Posterior vena cava (tissue), 2 donors: ENCODE data around the gene TLCD3B. TPM values are rescaled to one million over a fixed set of nuclear protein-coding genes. Genes with fewer than 3 reads are reported as not detected.

ENCODE experiments used
- DNase-seq: peaks from one replicate; pipeline ENCODE4 v3.0.0-alpha.2; 2020; ENCODE audit warnings: low spot score
- intact Hi-C, 2 donors: fragments of 100-400 bp; cut with DNase I; formaldehyde crosslinking; loops; one replicate each; pipeline versions ENCODE4 v1.14.1 to v1.14.2; 2022 to 2023
- total RNA-seq, 2 donors: library from RNA; stranded (reverse); fragmentation: NEBNext Ultra II Directional; extraction: Animal tissue kit (Norgen Biotek cat#: 25700); gene quantifications; one replicate each; pipeline ENCODE4 v1.2.1, GENCODE V29; 2021
- donor health status: DM: yes; HTN: yes; CAD: no.
- donor health status: DM: yes; HTN: yes; CAD: no.

TLCD3B gene
- total RNA-seq, 2 donors from 2014 or later, result not detected

DNA sequence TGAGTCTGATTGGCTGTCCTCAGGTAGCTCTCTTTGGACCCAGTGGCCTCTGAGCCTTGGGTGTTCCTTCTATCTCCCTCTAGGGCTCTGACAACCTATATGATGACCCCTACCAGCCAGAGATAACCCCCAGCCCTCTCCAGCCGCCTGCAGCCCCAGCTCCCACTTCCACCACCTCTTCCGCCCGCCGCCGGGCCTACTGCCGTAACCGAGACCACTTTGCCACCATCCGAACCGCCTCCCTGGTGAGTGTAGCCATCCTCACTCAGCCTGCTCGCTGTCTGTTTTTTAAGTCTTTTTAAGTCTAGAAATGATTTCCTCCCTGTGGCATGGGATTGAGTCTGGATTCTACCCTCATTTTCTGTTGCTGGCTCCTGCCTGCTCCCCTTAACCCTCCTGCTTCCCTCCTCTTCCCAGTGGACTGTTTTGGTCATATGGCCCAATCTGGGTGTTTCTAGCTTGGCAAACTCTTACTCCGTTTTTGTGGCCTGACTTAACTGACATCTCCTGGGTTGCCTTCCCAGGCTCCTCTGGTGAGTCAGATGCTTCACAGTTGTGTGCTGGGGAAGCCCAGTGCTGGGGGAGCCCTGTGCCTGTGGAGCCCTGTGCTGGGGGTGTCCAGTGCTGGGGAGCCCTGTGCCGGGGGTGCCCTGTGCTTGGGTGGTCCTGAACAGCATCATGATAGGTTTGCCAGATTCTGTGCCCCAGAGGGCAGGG, 47.5 kb downstream of the TLCD3B start:
- DNase-seq, result peak; percentile 67
- intact Hi-C loops, result no loop called here

DNA sequence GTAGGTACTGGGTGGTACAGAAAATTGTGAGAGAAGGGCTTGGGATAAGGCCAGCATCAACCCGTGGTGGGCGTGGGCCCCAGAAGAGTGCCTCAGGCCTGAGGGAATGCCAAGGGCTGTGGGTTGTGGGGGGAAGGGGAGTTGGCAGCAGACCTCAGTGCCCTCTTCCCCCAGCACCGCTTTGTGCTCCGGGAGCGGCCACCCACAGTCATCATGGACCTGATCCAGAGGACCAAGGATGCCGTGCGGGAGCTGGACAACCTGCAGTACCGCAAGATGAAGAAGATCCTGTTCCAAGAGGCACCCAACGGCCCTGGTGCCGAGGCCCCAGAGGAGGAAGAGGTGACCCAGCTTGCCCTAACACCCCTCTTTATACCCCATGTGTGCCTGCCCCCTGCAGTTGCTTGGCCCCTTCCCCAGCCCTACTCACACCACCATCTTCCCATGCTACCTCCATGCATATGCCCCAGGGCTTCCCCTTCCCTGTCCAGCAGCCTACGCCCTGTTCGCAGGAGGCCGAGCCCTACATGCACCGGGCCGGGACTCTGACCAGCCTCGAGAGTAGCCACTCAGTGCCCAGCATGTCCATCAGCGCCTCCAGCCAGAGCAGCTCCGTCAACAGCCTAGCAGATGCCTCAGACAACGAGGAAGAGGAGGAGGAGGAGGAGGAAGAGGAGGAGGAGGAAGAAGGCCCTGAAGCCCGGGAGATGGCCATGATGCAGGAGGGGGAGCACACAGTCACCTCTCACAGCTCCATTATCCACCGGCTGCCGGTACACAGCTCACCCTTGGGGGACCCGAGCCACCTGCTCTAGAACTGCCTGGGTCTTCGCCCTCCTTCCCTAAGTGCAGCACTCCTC, 48.3 kb downstream of the TLCD3B start:
- intact Hi-C loops, result no loop called here
- peak; percentile 59 for DNase-seq

DNA sequence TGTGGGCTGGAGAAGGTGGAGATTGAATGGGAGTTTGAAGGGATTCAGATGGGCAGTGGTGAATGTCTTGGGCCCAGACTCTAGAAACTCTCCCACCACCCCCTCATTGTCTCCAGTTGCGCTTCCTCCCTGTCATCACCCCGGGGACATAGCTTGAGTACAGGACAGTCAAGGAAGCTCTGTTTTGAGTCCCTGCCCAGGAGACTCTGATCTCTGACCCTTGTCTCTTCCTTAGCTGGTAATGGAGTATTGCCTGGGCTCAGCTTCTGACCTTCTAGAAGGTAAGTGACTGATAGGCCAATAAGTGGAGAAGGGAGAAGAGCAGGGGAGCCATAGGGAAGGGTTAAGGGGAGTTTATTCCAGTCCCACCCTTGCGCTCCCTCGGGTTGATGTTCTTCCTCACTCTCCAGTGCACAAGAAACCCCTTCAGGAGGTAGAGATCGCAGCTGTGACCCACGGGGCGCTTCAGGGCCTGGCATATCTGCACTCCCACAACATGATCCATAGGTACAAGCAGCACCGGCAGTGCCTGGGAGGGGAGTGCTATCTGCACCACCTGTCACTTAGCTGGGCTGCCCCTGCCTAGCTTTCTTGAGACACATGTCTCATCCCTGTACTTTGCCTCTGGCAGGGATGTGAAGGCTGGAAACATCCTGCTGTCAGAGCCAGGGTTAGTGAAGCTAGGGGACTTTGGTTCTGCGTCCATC, 52.4 kb downstream of the TLCD3B start:
- DNase-seq, result peak; percentile 66
- intact Hi-C loops, result no loop called here

DNA sequence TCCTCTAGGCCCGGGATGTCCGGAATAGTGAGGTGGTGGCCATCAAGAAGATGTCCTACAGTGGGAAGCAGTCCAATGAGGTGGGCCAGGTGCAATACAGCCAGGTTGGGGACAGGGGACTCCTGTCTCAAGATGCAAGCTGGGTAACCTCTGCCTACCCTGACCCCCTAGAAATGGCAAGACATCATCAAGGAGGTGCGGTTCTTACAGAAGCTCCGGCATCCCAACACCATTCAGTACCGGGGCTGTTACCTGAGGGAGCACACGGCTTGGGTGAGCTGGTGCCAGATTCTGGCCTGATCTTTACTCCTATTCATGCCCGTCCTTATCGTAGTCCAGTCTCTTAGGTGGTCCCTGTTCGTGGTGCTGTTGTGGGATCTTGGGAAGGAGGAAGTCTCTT, 53.0 kb downstream of the TLCD3B start:
- intact Hi-C loops, result no loop called here
- peak; percentile 59 for DNase-seq

DNA sequence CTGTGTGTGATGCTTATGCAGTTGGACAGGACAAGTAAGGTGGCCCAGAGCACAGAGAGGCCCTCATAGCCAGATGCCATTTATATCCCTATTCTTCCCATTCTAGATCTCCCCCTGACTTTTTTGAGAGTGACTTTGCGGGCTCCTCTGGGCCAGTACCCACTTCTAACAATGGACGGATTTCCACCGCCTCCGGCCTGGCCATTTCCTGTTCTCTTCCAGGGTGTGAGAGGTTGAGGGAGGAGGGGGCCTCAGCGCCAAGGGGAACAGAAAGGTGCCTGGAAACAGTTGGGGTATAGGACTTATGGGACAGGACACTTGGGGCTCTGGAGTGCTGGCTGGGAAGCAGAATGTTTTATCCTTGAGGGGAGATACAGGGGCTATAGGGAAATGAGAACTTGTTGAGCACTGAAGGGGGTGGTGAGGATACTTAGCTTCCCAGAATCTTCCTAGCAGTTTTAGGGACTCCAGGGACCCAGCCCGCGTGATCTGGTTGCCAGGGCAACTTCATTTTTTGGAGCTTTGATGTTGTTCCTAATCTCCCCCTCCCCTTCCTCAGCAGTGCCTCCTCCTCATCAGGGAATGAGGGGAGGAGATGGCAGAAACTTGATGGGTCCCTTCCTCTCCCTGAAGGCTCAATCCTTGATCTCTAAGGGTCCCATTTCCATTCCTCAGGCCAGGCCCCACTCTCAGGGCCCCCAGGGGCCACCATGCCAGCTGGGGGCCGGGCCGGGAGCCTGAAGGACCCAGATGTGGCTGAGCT, 53.8 kb downstream of the TLCD3B start:
- intact Hi-C loops, result no loop called here
- peak; percentile 76 for DNase-seq

DNA sequence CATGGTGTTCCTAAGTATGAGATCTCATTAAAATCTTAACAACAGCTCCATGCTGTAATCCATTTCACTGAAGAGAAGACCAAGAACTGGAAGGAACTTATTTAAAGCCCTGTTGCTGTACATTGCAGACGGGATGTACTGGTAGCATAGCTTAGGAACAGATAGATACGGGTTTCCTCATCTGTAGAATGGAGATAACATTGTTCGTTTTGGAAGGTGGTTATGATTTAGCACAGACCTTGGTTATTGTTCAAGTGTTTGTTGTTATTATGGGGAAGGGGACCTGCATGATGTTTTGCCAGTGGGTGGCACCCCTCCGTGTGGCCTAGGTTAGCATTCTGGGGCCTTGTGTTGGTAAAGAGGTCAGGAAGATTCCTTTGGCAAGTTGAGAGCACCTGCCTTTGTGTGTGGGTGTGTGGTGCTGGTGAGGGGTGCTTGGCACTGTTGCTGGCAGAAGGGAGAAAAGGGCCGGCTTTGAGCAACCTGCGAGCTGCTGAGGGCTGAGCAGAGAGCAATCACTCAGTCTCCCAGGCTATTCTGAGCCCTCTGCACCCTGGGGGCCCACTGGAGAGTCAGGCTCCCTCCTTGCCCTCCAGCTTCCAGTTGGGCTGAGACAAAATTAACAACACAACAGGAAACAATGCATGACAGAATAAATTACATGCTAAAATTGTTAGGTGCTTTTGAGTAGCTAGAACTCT, 55.1 kb downstream of the TLCD3B start:
- intact Hi-C loops, result no loop called here
- peak; percentile 72 for DNase-seq

DNA sequence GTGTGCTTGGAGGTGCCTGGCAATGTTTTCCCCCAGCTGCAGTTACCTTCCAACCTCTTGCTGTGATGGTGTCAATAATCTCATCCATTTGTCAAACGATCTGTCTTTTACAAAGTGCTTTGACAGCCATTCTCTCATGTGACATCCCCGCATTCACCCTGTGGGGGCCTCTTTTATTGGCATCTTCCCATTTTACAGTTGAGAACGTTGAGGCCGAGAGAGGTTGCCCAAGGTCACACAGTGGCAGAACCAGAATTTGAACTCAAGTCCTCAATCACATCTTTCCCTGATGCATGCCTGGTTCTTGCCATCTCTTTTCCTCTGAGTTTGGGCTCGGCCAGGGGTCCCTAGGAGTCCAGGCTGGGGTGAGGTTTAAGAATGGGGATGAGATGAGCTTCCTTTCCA, 55.9 kb downstream of the TLCD3B start:
- peak; percentile 15 for DNase-seq
- intact Hi-C loops, result no loop called here

Other genes starting within 250 kb of the TLCD3B start
- gene KIF22, start 240.5 kb downstream of the TLCD3B start, total RNA-seq, result 10 to 100 TPM in 1 of 2 donors, 1 to 10 TPM in 1; 5.9 to 10.4 TPM
- 100 to 1,000 TPM; 124 to 148 TPM for gene MAZ, start 224.7 kb downstream of the TLCD3B start, total RNA-seq
- gene PRRT2, start 219.1 kb downstream of the TLCD3B start, total RNA-seq, result 1 to 10 TPM; 5.0 to 5.4 TPM
- 10 to 100 TPM; 10.5 to 12.7 TPM for gene PAGR1, start 215.1 kb downstream of the TLCD3B start, total RNA-seq
- 100 to 1,000 TPM; 146 to 154 TPM for gene MVP, start 210.8 kb downstream of the TLCD3B start, total RNA-seq
- 10 to 100 TPM; 54.6 to 75.6 TPM for gene CDIPT, start 168.0 kb downstream of the TLCD3B start, total RNA-seq
- gene SEZ6L2, start 131.7 kb downstream of the TLCD3B start, total RNA-seq, result 1 to 10 TPM in 1 of 2 donors, under 1 TPM in 1; 0.86 to 1.2 TPM
- under 1 TPM; 0.33 to 0.51 TPM for gene ASPHD1, start 130.8 kb downstream of the TLCD3B start, total RNA-seq
- 10 to 100 TPM; 13.1 to 16.1 TPM for gene KCTD13, start 105.0 kb downstream of the TLCD3B start, total RNA-seq
- 10 to 100 TPM; 58.4 to 80.9 TPM for gene TMEM219, start 69.2 kb downstream of the TLCD3B start, total RNA-seq
- gene TAOK2, start 57.4 kb downstream of the TLCD3B start, total RNA-seq, result 10 to 100 TPM; 35.0 to 35.7 TPM
- gene HIRIP3, start 35.7 kb downstream of the TLCD3B start, total RNA-seq, result 10 to 100 TPM; 12.1 to 14.2 TPM
- 10 to 100 TPM; 42.2 to 46.0 TPM for gene INO80E, start 35.0 kb downstream of the TLCD3B start, total RNA-seq
- gene DOC2A, start 20.2 kb downstream of the TLCD3B start, total RNA-seq, result under 1 TPM; 0.28 to 0.33 TPM
- not detected for gene C16orf92, start 8.1 kb downstream of the TLCD3B start, total RNA-seq
- 100 to 1,000 TPM; 937 to 987 TPM for gene ALDOA, start 34.5 kb upstream of the TLCD3B start, total RNA-seq
- gene PPP4C, start 44.7 kb upstream of the TLCD3B start, total RNA-seq, result 10 to 100 TPM; 40.0 to 46.9 TPM
- under 1 TPM; 0.46 to 0.57 TPM for gene TBX6, start 60.7 kb upstream of the TLCD3B start, total RNA-seq
- gene YPEL3, start 64.9 kb upstream of the TLCD3B start, total RNA-seq, result 10 to 100 TPM; 26.1 to 31.4 TPM
- gene GDPD3, start 82.3 kb upstream of the TLCD3B start, total RNA-seq, result 1 to 10 TPM; 3.7 to 4.0 TPM
- 10 to 100 TPM; 77.9 to 84.2 TPM for gene MAPK3, start 91.9 kb upstream of the TLCD3B start, total RNA-seq
- 10 to 100 TPM; 38.1 to 49.8 TPM for gene CORO1A, start 152.3 kb upstream of the TLCD3B start, total RNA-seq
- gene BOLA2B, start 162.4 kb upstream of the TLCD3B start, total RNA-seq, result 10 to 100 TPM; 58.8 to 60.0 TPM
- 10 to 100 TPM; 19.8 to 21.5 TPM for gene SLX1A, start 162.6 kb upstream of the TLCD3B start, total RNA-seq
- gene SULT1A3, start 168.0 kb upstream of the TLCD3B start, total RNA-seq, result 10 to 100 TPM; 10.0 to 12.9 TPM
- gene NPIPB13, start 217.2 kb upstream of the TLCD3B start, total RNA-seq, result 10 to 100 TPM in 1 of 2 donors, 1 to 10 TPM in 1; 5.7 to 21.2 TPM